Lung (tissue), 16 donors: ENCODE data around the gene MAP7D1. TPM values are rescaled to one million over a fixed set of nuclear protein-coding genes. Genes with fewer than 3 reads are reported as not detected.

Source experiments
- ATAC-seq: fragments of 200-7000 bp; cut with Tn5 transposase; one replicate; pipeline ENCODE4 v1.9.1; 2020; ENCODE audit warnings: moderate number of reproducible peaks; ENCODE audit not compliant: insufficient read depth, low FRiP score
- DNase-seq, 3 donors: peaks; one replicate each; pipeline ENCODE4 v3.0.0-alpha.2; 2013 to 2017
- H3K27ac ChIP-seq, 2 donors: one replicate each; pipeline ENCODE4 v1.5.1; 2013; ENCODE audit warnings: mild to moderate bottlenecking in 2 of 2, moderate library complexity in 2 of 2, control low read depth in 1 of 2, inconsistent platforms in 1 of 2, low read depth in 1 of 2, low read length in 1 of 2
- H3K27me3 ChIP-seq, 3 donors: one replicate each; pipeline ENCODE4 v1.5.1; 2013; ENCODE audit warnings: low read length in 2 of 3; ENCODE audit not compliant: control insufficient read depth in 3 of 3, insufficient read depth in 3 of 3
- H3K36me3 ChIP-seq, 4 donors: one replicate each; pipeline ENCODE4 v1.5.1; 2013; ENCODE audit warnings: low read length in 4 of 4, mild to moderate bottlenecking in 1 of 4, moderate library complexity in 1 of 4; ENCODE audit not compliant: control insufficient read depth in 4 of 4, insufficient read depth in 4 of 4
- H3K4me1 ChIP-seq, 5 donors: one replicate each; pipeline ENCODE4 v1.5.1; 2013; ENCODE audit warnings: low read length in 5 of 5, mild to moderate bottlenecking in 2 of 5, moderate library complexity in 1 of 5; ENCODE audit not compliant: control insufficient read depth in 5 of 5, insufficient read depth in 5 of 5
- H3K4me3 ChIP-seq: one replicate; pipeline ENCODE4 v1.5.1; 2013; ENCODE audit warnings: mild to moderate bottlenecking, control low read depth, moderate library complexity
- H3K9ac ChIP-seq, 2 donors: one replicate each; pipeline ENCODE4 v1.5.1; 2013; ENCODE audit warnings: low read length in 2 of 2, control low read depth in 1 of 2; ENCODE audit not compliant: insufficient read depth in 1 of 2
- H3K9me3 ChIP-seq, 4 donors: one replicate each; pipeline ENCODE4 v1.5.1; 2013; ENCODE audit warnings: low read length in 3 of 4, mild to moderate bottlenecking in 1 of 4, moderate library complexity in 1 of 4; ENCODE audit not compliant: control insufficient read depth in 4 of 4, insufficient read depth in 3 of 4
- CTCF ChIP-seq: IDR thresholded peaks from 2 replicates; pipeline ENCODE4 v1.5.1; 2012; ENCODE audit warnings: mild to moderate bottlenecking; ENCODE audit errors: control extremely low read depth, extremely low read depth
- WGBS, 2 donors: extraction: QIAGEN DNeasy Blood & Tissue Kit; methylation state at CpG; one replicate each; pipeline ENCODE4 v1.1.7; 2013; 5-methylcytosine and 5-hydroxymethylcytosine counted together
- long read RNA-seq, 5 donors: transcript quantifications; one replicate each; lab custom pipeline, GENCODE V29; 2026
- polyA plus RNA-seq, 2 donors: library from polyadenylated mRNA; stranded (reverse); fragments of 200-250 nt; gene quantifications; one replicate each; pipeline ENCODE4 v1.2.1, GENCODE V29; 2013
- total RNA-seq, 2 donors: library from RNA; depleted of rRNA in 1 of 2; stranded (reverse); fragments of >200 nt in 1 of 2; gene quantifications; one replicate each; pipeline ENCODE4 v1.2.1, GENCODE V29; 2014 to 2021
- donor health status: control.
- donor health status: control.
- donor health status: Bipolar disorder and iron deficiency.
- donor health status: healthy.
- donor health status: DM: yes; HTN: yes; CAD: no.

The MAP7D1 gene
- total RNA-seq (100 to 1,000 TPM in 1 of 2 donors, 10 to 100 TPM in 1; 47.3 to 140 TPM), polyA plus RNA-seq (100 to 1,000 TPM in 1 of 2 donors, 10 to 100 TPM in 1; 53.9 to 103 TPM)
- long read RNA-seq, donor 1, partial matches to known transcripts, result 26 of 29 reads
- long read RNA-seq, donor 1, other reads (novel, unspliced or antisense), result 0 of 29 reads
- long read RNA-seq, donor 2, partial matches to known transcripts, result 11 of 12 reads
- long read RNA-seq, donor 2, other reads (novel, unspliced or antisense), result 0 of 12 reads
- long read RNA-seq, donor 3, result 0 reads
- long read RNA-seq, donor 4, partial matches to known transcripts, result 8 of 11 reads
- long read RNA-seq, donor 4, other reads (novel, unspliced or antisense), result 0 of 11 reads
- long read RNA-seq, donor 5, partial matches to known transcripts, result 9 of 15 reads
- long read RNA-seq, donor 5, other reads (novel, unspliced or antisense), result 0 of 15 reads

- Histone ChIP-seq H3K27me3 (no peaks in the 10 kb centered on the region), H3K4me3 (peak within 1 kb of the TSS; percentile 62), H3K27ac (peak within 1 kb of the TSS; percentile 98 to 99), H3K4me1 (peaks cover 6 to 49% (median 19%) of the 10 kb centered on the region in 5 donors), H3K9me3 (no peaks in the 10 kb centered on the region), H3K9ac (peak within 1 kb of the TSS; percentile 97 to 98), H3K36me3 (peaks cover 0 to 4% (median 0%) of the 10 kb centered on the region in 4 donors)
- WGBS, 2 donors, result 0% methylated on average over 34 to 88 of the region's 88 CpGs
- ATAC-seq (peak; percentile 75), DNase-seq (peak; percentile 88 to 90 (median 88))
- no peak for TF ChIP-seq CTCF
Observed at GRCh38 chr1:36155408-36156328, at the start of gene MAP7D1. Gene MAP7D1 (plus strand): TSS chr1:36156160. CDS start chr1:36156418, 258 bp downstream.

- TF ChIP-seq CTCF, result no peak
- no peaks in the 10 kb centered on the region for H3K36me3 ChIP-seq
- no peaks in the 10 kb centered on the region for H3K27me3 ChIP-seq
- no peaks in the 10 kb centered on the region for H3K9me3 ChIP-seq
- 48 to 49% methylated on average over 5 of the region's 5 CpGs for WGBS, 2 donors
- no peak overlapping the region for H3K27ac ChIP-seq
- H3K4me3 ChIP-seq, result no peak overlapping the region
- H3K4me1 ChIP-seq, result no peaks in the 10 kb centered on the region
- H3K9ac ChIP-seq, result no peak overlapping the region
- ATAC-seq (no peak), DNase-seq (no peak)
Observed at GRCh38 chr1:36106269-36106668, 49.7 kb upstream of the MAP7D1 start.

GRCh38 chr1:36107394-36107793, 48.6 kb upstream of the MAP7D1 start:
- WGBS, 2 donors, result 79 to 86% methylated on average over 9 of the region's 9 CpGs
- DNase-seq, result no peak

More at GRCh38 chr1:36107394-36107793, 48.6 kb upstream of the MAP7D1 start:
- no peaks in the 10 kb centered on the region for H3K36me3 ChIP-seq
- no peak overlapping the region for H3K9ac ChIP-seq
- TF ChIP-seq CTCF, result no peak
- H3K27ac ChIP-seq, result no peak overlapping the region
- no peak overlapping the region for H3K4me3 ChIP-seq
- no peaks in the 10 kb centered on the region for H3K27me3 ChIP-seq
- H3K9me3 ChIP-seq, result no peaks in the 10 kb centered on the region
- no peaks in the 10 kb centered on the region for H3K4me1 ChIP-seq
- no peak for ATAC-seq
